H1 (cell line): Measurements from ENCODE around the gene SLC7A7. TPM values are rescaled to one million over a fixed set of nuclear protein-coding genes. Genes with fewer than 3 reads are reported as not detected.

Experiments used
- CTCF ChIA-PET: fragments of 300-600 bp; sonication (Branson Sonifier 250); formaldehyde crosslinking; loops from one replicate; lab custom pipeline; 2021; ENCODE audit not compliant: partially characterized antibody; lab: Charles Lee
- POLR2A ChIA-PET: fragments of 300-600 bp; sonication (Branson Sonifier 250); formaldehyde crosslinking; loops from one replicate; lab custom pipeline; 2021; ENCODE audit warnings: inconsistent platforms; ENCODE audit not compliant: partially characterized antibody; lab: Charles Lee
- DNase-seq, 2 experiments: peaks; one replicate each; pipeline versions ENCODE4 v3.0.0 to v3.0.0-alpha.2; 2010 to 2022; ENCODE audit warnings: low spot score in 2 of 2, low read depth in 1 of 2, mixed read lengths in 1 of 2
- FAIRE-seq: peaks from 2 replicates; lab custom pipeline; 2011; peaks lifted over from hg19 to GRCh38; lab: Jason Lieb, UNC
- H2AFZ ChIP-seq: 2 replicates; pipeline ENCODE4 v1.8.1; 2012; ENCODE audit warnings: low read length, inconsistent platforms
- H2AK5ac ChIP-seq: 2 replicates; pipeline ENCODE4 v1.6.1; 2013; ENCODE audit warnings: low read depth, low read length
- H2BK120ac ChIP-seq: replicated peaks from 2 replicates; pipeline ENCODE3; 2013; ENCODE audit warnings: low read depth, low read length, inconsistent platforms
- H2BK12ac ChIP-seq: 2 replicates; pipeline ENCODE4 v1.6.1; 2013; ENCODE audit warnings: low read depth, low read length
- H2BK15ac ChIP-seq: 2 replicates; pipeline ENCODE4 v1.6.1; 2013; ENCODE audit warnings: low read length
- H2BK20ac ChIP-seq: 2 replicates; pipeline ENCODE4 v1.6.1; 2013; ENCODE audit warnings: low read length
- H2BK5ac ChIP-seq: 2 replicates; pipeline ENCODE4 v1.6.1; 2013; ENCODE audit warnings: low read depth, low read length
- H3K14ac ChIP-seq: 2 replicates; pipeline ENCODE4 v1.6.1; 2013; ENCODE audit warnings: inconsistent platforms; ENCODE audit not compliant: insufficient read length
- H3K18ac ChIP-seq: 2 replicates; pipeline ENCODE4 v1.6.1; 2013; ENCODE audit warnings: low read length; ENCODE audit errors: extremely low read depth
- H3K23ac ChIP-seq: 2 replicates; pipeline ENCODE4 v1.6.1; 2013; ENCODE audit warnings: inconsistent platforms; ENCODE audit not compliant: insufficient read length
- H3K23me2 ChIP-seq: 2 replicates; pipeline ENCODE4 v1.6.1; 2013; ENCODE audit warnings: low read depth, low read length
- H3K27ac ChIP-seq: 2 replicates; pipeline ENCODE4 v1.6.1; 2011; ENCODE audit warnings: low read depth, low read length, inconsistent platforms
- H3K27me3 ChIP-seq, 4 experiments: replicated peaks in 1 of 4; 1 replicate in 1 of 4; 2 replicates in 3 of 4; pipeline versions ENCODE4 v1.6.1 to v1.8.1; 2011 to 2013; ENCODE audit warnings: low read length in 3 of 4, mild to moderate bottlenecking in 3 of 4, inconsistent platforms in 2 of 4, mixed read lengths in 2 of 4, moderate library complexity in 1 of 4; ENCODE audit not compliant: control insufficient read depth in 3 of 4, insufficient read depth in 3 of 4; ENCODE audit errors: extremely low read depth in 1 of 4
- H3K36me3 ChIP-seq, 4 experiments: 2 replicates each; pipeline versions ENCODE4 v1.6.1 to v1.8.1; 2011 to 2013; ENCODE audit warnings: mild to moderate bottlenecking in 4 of 4, low read length in 3 of 4, moderate library complexity in 2 of 4, control low read depth in 1 of 4, inconsistent platforms in 1 of 4; ENCODE audit not compliant: insufficient read depth in 4 of 4, control insufficient read depth in 2 of 4
- H3K4ac ChIP-seq: replicated peaks from 2 replicates; pipeline ENCODE3; 2013; ENCODE audit warnings: low read length, low read depth, mixed read lengths, inconsistent platforms; ENCODE audit not compliant: insufficient read length
- H3K4me1 ChIP-seq, 4 experiments: replicated peaks in 1 of 4; 1 replicate in 1 of 4; 2 replicates in 3 of 4; pipeline versions ENCODE4 v1.6.1 to v1.8.1; 2011 to 2013; ENCODE audit warnings: low read length in 3 of 4, inconsistent platforms in 2 of 4, mixed read lengths in 1 of 4; ENCODE audit not compliant: insufficient read depth in 4 of 4, control insufficient read depth in 3 of 4
- H3K4me2 ChIP-seq, 2 experiments: 2 replicates each; pipeline versions ENCODE4 v1.6.1 to v1.8.1; 2011 to 2013; ENCODE audit warnings: low read depth in 2 of 2, low read length in 2 of 2, control low read depth in 1 of 2, inconsistent platforms in 1 of 2, mild to moderate bottlenecking in 1 of 2; ENCODE audit not compliant: insufficient read depth in 1 of 2
- H3K4me3 ChIP-seq, 4 experiments: fragments of 200-600, 300-600 bp in 1 of 4; sonication (generic), shearing (Covaris generic), sonication (Bioruptor Twin) in 1 of 4; 2 replicates each; pipeline versions ENCODE4 v1.5.1 to v1.8.1; 2011 to 2016; ENCODE audit warnings: low read length in 4 of 4, low read depth in 3 of 4, control low read depth in 2 of 4, inconsistent platforms in 2 of 4, mild to moderate bottlenecking in 2 of 4, mixed read lengths in 1 of 4, moderate library complexity in 1 of 4; ENCODE audit not compliant: insufficient read depth in 2 of 4; ENCODE audit errors: extremely low read depth in 1 of 4
- H3K56ac ChIP-seq: replicated peaks from 2 replicates; pipeline ENCODE3; 2013; ENCODE audit warnings: low read depth, mild to moderate bottlenecking, mixed read lengths, low read length, inconsistent platforms; ENCODE audit not compliant: insufficient read length
- H3K79me1 ChIP-seq: 2 replicates; pipeline ENCODE4 v1.6.1; 2013; ENCODE audit warnings: low read depth, low read length, control low read depth
- H3K79me2 ChIP-seq, 2 experiments: 2 replicates each; pipeline versions ENCODE4 v1.6.1 to v1.8.1; 2012 to 2013; ENCODE audit warnings: low read length in 2 of 2, mild to moderate bottlenecking in 2 of 2, inconsistent platforms in 1 of 2; ENCODE audit not compliant: insufficient read depth in 2 of 2, control insufficient read depth in 1 of 2
- H3K9ac ChIP-seq, 4 experiments: replicated peaks in 1 of 4; 1 replicate in 1 of 4; 2 replicates in 3 of 4; pipeline versions ENCODE4 v1.6.1 to v1.8.1; 2011 to 2013; ENCODE audit warnings: low read depth in 3 of 4, low read length in 3 of 4, control low read depth in 2 of 4, mild to moderate bottlenecking in 2 of 4, moderate library complexity in 2 of 4, inconsistent platforms in 1 of 4; ENCODE audit errors: extremely low read depth in 1 of 4
- H3K9me3 ChIP-seq, 2 experiments: 2 replicates each; pipeline versions ENCODE4 v1.6.1 to v1.8.1; 2012 to 2013; ENCODE audit warnings: mild to moderate bottlenecking in 2 of 2, moderate library complexity in 2 of 2, control low read depth in 1 of 2, inconsistent platforms in 1 of 2, low read depth in 1 of 2, low read length in 1 of 2, mixed read lengths in 1 of 2; ENCODE audit not compliant: insufficient read depth in 2 of 2
- H4K20me1 ChIP-seq, 2 experiments: replicated peaks in 1 of 2; 2 replicates each; pipeline versions ENCODE3 to v1.8.1; 2011 to 2013; ENCODE audit warnings: inconsistent platforms in 2 of 2, low read length in 2 of 2, mild to moderate bottlenecking in 1 of 2; ENCODE audit not compliant: insufficient read depth in 2 of 2, control insufficient read depth in 1 of 2
- H4K5ac ChIP-seq: 2 replicates; pipeline ENCODE4 v1.6.1; 2013; ENCODE audit warnings: low read length, low read depth, mixed read lengths, inconsistent platforms; ENCODE audit not compliant: insufficient read length
- H4K8ac ChIP-seq: 2 replicates; pipeline ENCODE4 v1.8.0; 2013; ENCODE audit warnings: mild to moderate bottlenecking, moderate library complexity, low read length, inconsistent platforms; ENCODE audit not compliant: insufficient read depth; ENCODE audit errors: extremely low read depth
- H4K91ac ChIP-seq: replicated peaks from 2 replicates; pipeline ENCODE3; 2013; ENCODE audit warnings: low read length, mixed read lengths, inconsistent platforms; ENCODE audit not compliant: insufficient read length
- BACH1 ChIP-seq: IDR thresholded peaks from 2 replicates; pipeline ENCODE4 v1.6.1; 2012; ENCODE audit warnings: low read length, improper control_type of control experiment
- BCL11A ChIP-seq, 2 experiments: IDR thresholded peaks; one replicate each; pipeline ENCODE4 v1.6.1; 2011; ENCODE audit warnings: low read depth in 2 of 2, low read length in 2 of 2, mild to moderate bottlenecking in 2 of 2
- CEBPB ChIP-seq: IDR thresholded peaks from 2 replicates; pipeline ENCODE4 v1.6.1; 2012; ENCODE audit warnings: low read depth, low read length
- CHD2 ChIP-seq: IDR thresholded peaks from 2 replicates; pipeline ENCODE4 v1.6.1; 2012; ENCODE audit warnings: low read length, improper control_type of control experiment
- KDM5A ChIP-seq: fragments of 200-600 bp; IDR thresholded peaks from 2 replicates; pipeline ENCODE4 v1.7.1; 2012; ENCODE audit warnings: mild to moderate bottlenecking, low read length, inconsistent platforms, mixed read lengths
- POLR2A ChIP-seq, 2 experiments: IDR thresholded peaks; 1 replicate in 1 of 2; 2 replicates in 1 of 2; pipeline ENCODE4 v1.6.1; 2011; ENCODE audit warnings: low read depth in 2 of 2, low read length in 2 of 2, mild to moderate bottlenecking in 2 of 2; ENCODE audit errors: control extremely low read depth in 1 of 2
- RNF2 ChIP-seq: fragments of 200-900, 300-1000 bp; sonication (generic); IDR thresholded peaks from 2 replicates; pipeline ENCODE4 v1.7.1; 2016; ENCODE audit warnings: borderline replicate concordance, low read depth, mild to moderate bottlenecking, antibody characterized with exemption, low read length; ENCODE audit not compliant: poor library complexity, severe bottlenecking; ENCODE audit errors: missing control alignments
- SIX5 ChIP-seq: IDR thresholded peaks from 2 replicates; pipeline ENCODE4 v1.6.1; 2011; ENCODE audit warnings: mild to moderate bottlenecking, low read depth, low read length
- SUZ12 ChIP-seq: fragments of 200-600 bp; sonication (generic); IDR thresholded peaks from 2 replicates; pipeline ENCODE4 v1.6.1; 2012; ENCODE audit warnings: mild to moderate bottlenecking, inconsistent platforms, low read length, moderate library complexity, mixed read lengths
- YY1 ChIP-seq: IDR thresholded peaks from 2 replicates; pipeline ENCODE4 v1.6.1; 2011; ENCODE audit warnings: low read depth, mild to moderate bottlenecking, low read length
- WGBS, 2 experiments: shearing (Covaris generic) in 1 of 2; methylation state at CpG; one replicate each; pipeline versions ENCODE4 v1.1.6 to v1.1.7; 2013 to 2015; ENCODE audit warnings: low lambda C conversion rate in 2 of 2, mixed read lengths in 2 of 2, inconsistent platforms in 1 of 2, low coverage in 1 of 2, missing lambda C conversion rate in 1 of 2; ENCODE audit not compliant: insufficient replicate concordance in 2 of 2, insufficient coverage in 1 of 2, insufficient read length in 1 of 2; ENCODE audit errors: extremely low coverage in 1 of 2, missing lambda C conversion rate in 1 of 2; 5-methylcytosine and 5-hydroxymethylcytosine counted together
- polyA plus RNA-seq, 7 experiments: library from polyadenylated mRNA; depleted of rRNA in 3 of 7; stranded (reverse) in 5 of 7; unstranded in 2 of 7; fragments of >200 nt in 5 of 7; fragments of 200-250 nt in 2 of 7; gene quantifications; 1 replicate in 5 of 7; 2 replicates in 1 of 7; 4 replicates in 1 of 7; pipeline versions ENCODE4 v1.2.1 to v1.2.3, GENCODE V29; 2011 to 2013; ENCODE audit warnings: missing spikeins in 2 of 7, mixed read lengths in 2 of 7
- total RNA-seq: library from RNA; stranded (reverse); fragmentation: NEBNext Ultra II Directional; extraction: Animal tissue kit (Norgen Biotek cat#: 25700); gene quantifications from 2 replicates; pipeline ENCODE4 v1.2.1, GENCODE V29; 2021

Gene SLC7A7
- total and polyA plus RNA-seq, 2 of the 8 experiments (the other 6 are each of a cell fraction or from before 2014, with no cell fraction given) = 5.8 to 14.9 TPM

- Histone ChIP-seq H2AK5ac (no peak overlapping the region), H3K4ac (no peak overlapping the region), H2BK20ac (no peak overlapping the region), H3K18ac (no peak overlapping the region), H3K4me3 (no peak overlapping the region), H3K27ac (no peak overlapping the region), H3K14ac (no peak overlapping the region), H3K79me1 (no peaks in the 10 kb centered on the region), H3K79me2 (no peaks in the 10 kb centered on the region), H2BK12ac (no peak overlapping the region), H3K27me3 (no peaks in the 10 kb centered on the region), H2BK15ac (no peak overlapping the region), H4K5ac (no peak overlapping the region), H2AFZ (no peak overlapping the region), H3K4me1 (no peaks in the 10 kb centered on the region; a peak in 1 of 7 replicates), H3K9ac (no peak overlapping the region), H3K36me3 (peaks cover 4 to 20% (median 9%) of the 10 kb centered on the region in 4 experiments), H4K20me1 (no peaks in the 10 kb centered on the region), H3K23me2 (no peaks in the 10 kb centered on the region), H4K8ac (no peak overlapping the region), H3K56ac (no peak overlapping the region), H2BK120ac (no peak overlapping the region), H3K23ac (no peak overlapping the region), H4K91ac (no peak overlapping the region), H3K4me2 (no peak overlapping the region), H2BK5ac (no peak overlapping the region), H3K9me3 (no peaks in the 10 kb centered on the region)
- CTCF ChIA-PET = interaction anchor here (0.6 to 3.5 kb wide), 8 partner anchors 12 to 851 kb away, joined by 3 to 34 read pairs (median 8); partner anchors contain the start of gene REM2
- TF ChIP-seq CHD2 (no peak), RNF2 (no peak), BACH1 (no peak), SIX5 (no peak), CEBPB (no peak), SUZ12 (no peak), KDM5A (no peak), BCL11A (IDR thresholded peaks at IDR 0.05; ENCODE audit: low read depth in 2 of 2, low read length in 2 of 2) (no peak), YY1 (no peak), POLR2A (IDR thresholded peaks at IDR 0.05; ENCODE audit: control extremely low read depth in 1 of 2, low read depth in 2 of 2, low read length in 2 of 2) (no peak)
- DNase-seq (no peak), FAIRE-seq (no peak)
- WGBS, 2 experiments = 90% methylated on average over 2 of the region's 2 CpGs; no CpG with 5 or more reads in 1 of the 2 experiments
- POLR2A ChIA-PET = interaction anchor here (1.4 to 4.0 kb wide), 2 partner anchors 9 to 205 kb away, joined by 4 to 25 read pairs; partner anchors contain the start of gene OXA1L
These were observed 39.0 kb downstream of the SLC7A7 start for GRCh38 chr14:22776215-22776614.
